GM13976 (cell line): Measurements from ENCODE around the gene PAX5.

Experiments used
- DNase-seq: peaks from one replicate; pipeline ENCODE4 v3.0.0; 2012; ENCODE audit warnings: low spot score
- CTCF ChIP-seq: IDR thresholded peaks from 2 replicates; pipeline ENCODE4 v1.5.1; 2012; ENCODE audit warnings: borderline replicate concordance, mild to moderate bottlenecking; ENCODE audit not compliant: insufficient read depth; ENCODE audit errors: extremely low read depth, missing control alignments, control extremely low read depth
- in situ Hi-C: fragments of 300-500 bp; cut with MboI; formaldehyde crosslinking; loops from one replicate; pipeline ENCODE4 v1.12.0; 2022; ENCODE audit warnings: low sequenced_read_pairs, mixed read lengths, inconsistent platforms; ENCODE audit not compliant: unreplicated experiment

PAX5 gene

GRCh38 chr9:36897019-36897418 is 137.0 kb downstream of the PAX5 start:
- no peak for DNase-seq
- TF ChIP-seq CTCF, result no peak
- in situ Hi-C loops, result no loop called here

DNA sequence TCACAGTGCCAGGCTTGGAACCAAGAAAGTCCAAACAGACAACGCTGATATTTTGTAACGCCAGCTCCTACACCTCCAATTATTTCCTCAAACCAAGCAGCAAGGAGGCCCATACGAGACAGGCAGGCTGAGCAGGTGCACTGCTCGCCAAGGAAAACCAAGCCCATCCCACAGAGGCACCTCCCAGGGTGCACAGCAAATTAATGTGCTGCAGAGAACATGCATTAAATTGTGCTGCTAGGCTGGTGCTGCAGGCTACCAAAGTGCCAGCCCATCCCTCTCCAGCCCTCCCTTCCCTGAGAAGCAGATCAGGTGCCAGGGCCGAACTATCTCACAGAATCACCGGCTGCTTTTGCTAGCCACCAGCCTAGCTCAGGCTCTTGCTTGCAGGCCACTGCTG is 137.8 kb downstream of the PAX5 start:
- TF ChIP-seq CTCF, result no peak
- DNase-seq, result no peak
- in situ Hi-C loops, result no loop called here

DNA sequence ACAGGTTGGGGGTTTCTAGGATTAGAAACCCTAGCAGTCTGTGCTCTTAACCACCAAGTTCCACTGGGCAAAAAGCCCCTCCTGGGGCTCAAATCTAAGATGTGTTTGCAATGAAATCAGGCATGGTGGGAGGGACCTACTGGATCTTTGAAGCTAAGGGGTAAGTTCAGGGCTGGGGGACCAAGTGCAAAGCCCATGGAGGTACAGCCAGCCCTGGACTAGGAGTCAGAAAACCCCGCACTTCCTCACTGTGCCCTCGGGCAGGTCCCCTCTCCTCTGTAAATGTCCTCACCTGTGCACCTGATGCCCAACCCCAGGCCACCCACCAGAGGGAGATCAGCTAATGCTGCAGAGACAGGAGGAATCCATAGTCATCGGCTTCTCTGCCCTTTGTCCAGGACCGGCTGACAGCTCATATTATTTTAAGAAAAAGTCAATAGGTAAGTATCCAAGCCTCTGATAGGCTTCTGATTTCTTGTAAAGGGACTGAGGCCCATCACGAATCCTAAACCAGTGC is 138.3 kb downstream of the PAX5 start:
- DNase-seq, result no peak
- in situ Hi-C loops, result no loop called here
- no peak for TF ChIP-seq CTCF

- no peak for TF ChIP-seq CTCF
- in situ Hi-C loops, result no loop called here
Observed at GRCh38 chr9:36894695-36895310, 139.3 kb downstream of the PAX5 start.

DNA sequence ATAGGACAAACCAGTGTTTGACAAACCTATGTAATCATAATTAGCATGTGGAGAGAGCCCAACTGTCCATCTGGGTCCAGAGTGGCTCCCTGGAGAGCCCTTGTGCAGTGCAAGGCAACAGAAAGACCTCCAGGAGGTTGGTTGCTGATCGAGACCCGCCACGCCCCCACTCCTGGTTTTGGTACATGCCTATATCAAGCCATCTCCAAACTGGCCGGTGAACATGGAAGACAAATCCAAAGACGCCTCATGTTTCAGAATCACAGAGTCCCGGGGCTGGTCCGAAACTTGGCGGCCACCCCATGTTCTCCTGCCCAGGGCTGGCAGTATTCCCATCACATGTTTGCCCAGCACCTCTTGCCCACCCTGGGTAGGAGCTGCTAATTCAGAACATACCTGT is 140.2 kb downstream of the PAX5 start:
- no peak for TF ChIP-seq CTCF
- DNase-seq, result no peak
- in situ Hi-C loops, result no loop called here

More at GRCh38 chr9:36894695-36895310, 139.3 kb downstream of the PAX5 start:
- no peak for DNase-seq

DNA sequence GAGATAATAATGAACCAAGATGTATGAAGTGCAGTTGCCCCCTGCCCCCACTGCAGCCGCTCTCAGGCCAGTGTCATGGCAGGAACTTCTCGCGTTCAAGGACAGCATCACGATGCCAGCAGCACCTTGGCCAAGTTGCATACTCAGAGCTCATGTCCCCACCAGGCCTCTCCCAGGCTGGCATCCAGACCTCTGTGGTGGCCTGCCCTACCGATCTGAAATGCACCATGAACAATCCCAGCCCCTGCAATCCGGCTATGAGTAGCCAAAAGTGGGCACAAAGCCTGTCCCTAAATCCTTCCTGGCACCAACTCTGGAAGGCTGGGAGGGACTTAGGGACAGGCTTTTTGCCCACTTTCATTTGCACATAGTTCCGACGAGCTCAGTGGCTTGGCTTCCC is 140.9 kb downstream of the PAX5 start:
- in situ Hi-C loops, result no loop called here
- DNase-seq, result no peak
- TF ChIP-seq CTCF, result no peak
